Superior temporal gyrus (tissue), 1 donor: ENCODE data around the gene NDUFA11.

Experiments used
- DNase-seq: peaks from one replicate; pipeline ENCODE4 v3.0.0-alpha.2; 2016; ENCODE audit errors: extremely low spot score

Gene NDUFA11

GRCh38 chr19:5903624-5904351 is at the start of gene NDUFA11:
Gene NDUFA11 (minus strand): TSS chr19:5903790. CDS start chr19:5903708, 82 bp downstream.
- peak; percentile 94 for DNase-seq

GRCh38 chr19:5953030-5953589 is 49.5 kb upstream of the NDUFA11 start:
- no peak for DNase-seq

- DNase-seq: no peak
These were observed 48.8 kb upstream of the NDUFA11 start for GRCh38 chr19:5952193-5953029.

GRCh38 chr19:5951338-5951861 is 47.8 kb upstream of the NDUFA11 start:
- no peak for DNase-seq

- DNase-seq: no peak
These were observed 47.2 kb upstream of the NDUFA11 start for GRCh38 chr19:5950741-5951140.

GRCh38 chr19:5949792-5950305 is 46.3 kb upstream of the NDUFA11 start:
- no peak for DNase-seq

- DNase-seq: no peak
These were observed 45.4 kb upstream of the NDUFA11 start for GRCh38 chr19:5948752-5949564.

GRCh38 chr19:5947435-5947834 is 43.8 kb upstream of the NDUFA11 start:
- peak; percentile 73 for DNase-seq

- DNase-seq: no peak
These were observed 40.0 kb upstream of the NDUFA11 start for GRCh38 chr19:5943623-5944022.

- no peak for DNase-seq
These were observed 39.5 kb upstream of the NDUFA11 start for GRCh38 chr19:5943045-5943444.

GRCh38 chr19:5941673-5942072 is 38.1 kb upstream of the NDUFA11 start:
- DNase-seq: no peak

GRCh38 chr19:5940260-5941208 is 36.9 kb upstream of the NDUFA11 start:
- no peak for DNase-seq

- no peak for DNase-seq
These were observed 34.0 kb upstream of the NDUFA11 start for GRCh38 chr19:5937550-5937949.

- no peak for DNase-seq
These were observed 32.7 kb upstream of the NDUFA11 start for GRCh38 chr19:5936292-5936592.

GRCh38 chr19:5935473-5936291 is 32.1 kb upstream of the NDUFA11 start:
- DNase-seq: no peak

GRCh38 chr19:5934774-5935472 is 31.3 kb upstream of the NDUFA11 start:
- DNase-seq: no peak

GRCh38 chr19:5934069-5934401 is 30.4 kb upstream of the NDUFA11 start:
- no peak for DNase-seq

- no peak for DNase-seq
These were observed 29.9 kb upstream of the NDUFA11 start for GRCh38 chr19:5933391-5934068.
